ENCODE data around the gene PNPLA5. TPM values are rescaled to one million over a fixed set of nuclear protein-coding genes. Genes with fewer than 3 reads are reported as not detected.

PNPLA5 gene
- total RNA-seq, 1 experiment from 2014 or later, result not detected

DNA sequence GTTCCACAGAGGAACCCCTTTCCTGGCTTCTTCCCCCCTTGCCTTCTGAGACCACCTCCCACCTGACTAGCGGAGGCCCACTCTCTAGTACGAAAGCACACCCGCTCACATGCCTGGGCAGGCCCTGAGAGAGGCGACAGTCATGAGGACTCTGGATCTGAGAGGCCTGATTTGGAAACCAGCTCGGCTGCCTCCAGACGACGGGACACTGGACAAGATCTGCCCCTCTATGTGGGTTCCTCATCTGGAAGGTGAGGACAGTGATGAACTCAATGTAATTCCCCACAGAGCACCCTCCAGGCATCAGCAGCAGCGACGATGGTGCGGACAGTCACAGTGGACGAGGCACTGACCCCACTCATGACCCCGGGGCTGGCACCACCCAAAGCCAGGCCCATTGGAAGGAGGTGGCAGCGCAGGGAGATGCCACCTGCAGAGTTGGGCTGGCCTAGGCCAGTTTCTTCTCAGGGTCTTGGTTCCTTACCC is 37.0 kb downstream of the PNPLA5 start:
- no peak for DNase-seq (ENCODE audit: low spot score)

GRCh38 chr22:43854121-43854785 is 37.6 kb downstream of the PNPLA5 start:
- DNase-seq (ENCODE audit: low spot score), result no peak

GRCh38 chr22:43853328-43853931 is 38.4 kb downstream of the PNPLA5 start:
- DNase-seq (ENCODE audit: low spot score), result no peak

DNA sequence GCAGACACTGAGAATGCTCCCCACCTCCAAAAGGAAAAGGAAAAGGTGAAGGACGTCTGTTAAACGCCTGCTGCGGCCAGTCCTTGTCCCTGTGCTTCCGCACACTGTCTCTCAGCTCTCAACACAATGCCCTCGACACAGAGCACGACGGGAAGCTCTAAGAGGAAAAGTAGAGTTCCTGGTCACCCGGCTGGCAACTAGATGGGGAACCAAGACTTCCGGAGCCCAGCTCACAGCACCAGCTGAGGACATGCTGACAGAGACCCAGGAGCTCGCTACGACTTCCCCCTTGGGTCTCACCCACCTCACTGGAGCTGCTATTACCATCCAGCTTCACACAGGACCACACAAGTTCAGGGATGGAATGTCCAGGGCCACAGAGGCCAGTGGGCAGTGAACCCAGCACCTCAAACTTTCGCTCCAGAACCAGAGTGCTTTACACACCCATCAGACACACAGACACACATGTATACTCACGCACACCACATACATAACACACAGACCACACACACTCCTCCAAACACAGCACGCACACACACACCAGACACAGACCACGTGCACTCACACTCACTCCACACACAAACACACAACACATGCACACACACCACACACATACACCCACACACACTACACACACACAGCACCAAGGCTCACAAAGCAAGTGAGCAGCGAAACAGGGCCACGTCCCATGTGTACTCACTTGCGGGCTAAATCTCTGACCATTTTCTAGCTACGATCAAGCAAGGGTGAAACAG is 39.1 kb downstream of the PNPLA5 start:
- no peak for DNase-seq (ENCODE audit: low spot score)

- no peak for DNase-seq (ENCODE audit: low spot score)
These were observed 39.9 kb downstream of the PNPLA5 start for GRCh38 chr22:43851979-43852307.

- no peak for DNase-seq (ENCODE audit: low spot score)
These were observed 40.5 kb downstream of the PNPLA5 start for GRCh38 chr22:43851058-43851978.

- DNase-seq (ENCODE audit: low spot score), result no peak
These were observed 41.3 kb downstream of the PNPLA5 start for GRCh38 chr22:43850529-43850928.

- no peak for DNase-seq (ENCODE audit: low spot score)
These were observed 42.1 kb downstream of the PNPLA5 start for GRCh38 chr22:43849731-43850130.

GRCh38 chr22:43848366-43849171 is 43.2 kb downstream of the PNPLA5 start:
- DNase-seq (ENCODE audit: low spot score), result no peak

- no peak for DNase-seq (ENCODE audit: low spot score)
These were observed 44.2 kb downstream of the PNPLA5 start for GRCh38 chr22:43847376-43848289.

DNA sequence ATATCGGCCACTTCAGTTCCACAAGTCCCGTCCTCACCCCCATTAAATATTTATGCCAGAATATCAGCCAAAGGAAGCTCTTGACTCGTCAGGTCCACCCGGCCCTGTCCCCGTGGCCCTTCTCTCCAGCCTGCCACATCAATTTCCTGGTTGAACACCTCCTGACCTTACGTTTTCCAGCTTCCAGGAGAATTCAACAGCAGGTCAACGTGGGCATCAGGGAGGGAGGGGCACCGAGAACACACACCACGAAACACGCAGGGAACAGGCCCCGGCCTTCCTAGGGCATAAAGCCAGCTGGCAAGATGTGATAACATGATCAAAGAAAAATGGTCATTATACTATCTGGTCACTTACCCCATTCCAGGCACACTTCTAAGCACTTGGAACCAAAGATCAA is 44.8 kb downstream of the PNPLA5 start:
- DNase-seq (ENCODE audit: low spot score), result no peak

DNA sequence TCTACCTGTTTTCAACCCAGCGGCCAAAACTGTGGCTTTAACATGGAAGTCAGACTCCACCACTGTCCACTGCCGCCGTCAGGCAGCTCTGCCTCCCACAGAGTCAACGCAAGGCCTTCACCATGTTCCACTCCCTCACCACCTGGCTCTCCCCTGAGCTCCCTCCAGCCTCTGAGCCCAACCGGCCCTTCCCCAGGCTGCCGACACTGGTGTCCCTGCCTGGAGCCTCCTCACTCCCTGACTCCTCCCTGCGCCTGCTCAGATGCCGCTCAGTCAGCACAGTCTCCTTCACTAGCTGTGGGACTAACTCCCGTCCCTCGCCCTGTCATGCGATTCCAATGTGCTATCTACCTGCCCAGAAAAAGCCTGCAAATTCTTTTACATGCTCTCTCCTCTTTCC is 45.8 kb downstream of the PNPLA5 start:
- no peak for DNase-seq (ENCODE audit: low spot score)

DNA sequence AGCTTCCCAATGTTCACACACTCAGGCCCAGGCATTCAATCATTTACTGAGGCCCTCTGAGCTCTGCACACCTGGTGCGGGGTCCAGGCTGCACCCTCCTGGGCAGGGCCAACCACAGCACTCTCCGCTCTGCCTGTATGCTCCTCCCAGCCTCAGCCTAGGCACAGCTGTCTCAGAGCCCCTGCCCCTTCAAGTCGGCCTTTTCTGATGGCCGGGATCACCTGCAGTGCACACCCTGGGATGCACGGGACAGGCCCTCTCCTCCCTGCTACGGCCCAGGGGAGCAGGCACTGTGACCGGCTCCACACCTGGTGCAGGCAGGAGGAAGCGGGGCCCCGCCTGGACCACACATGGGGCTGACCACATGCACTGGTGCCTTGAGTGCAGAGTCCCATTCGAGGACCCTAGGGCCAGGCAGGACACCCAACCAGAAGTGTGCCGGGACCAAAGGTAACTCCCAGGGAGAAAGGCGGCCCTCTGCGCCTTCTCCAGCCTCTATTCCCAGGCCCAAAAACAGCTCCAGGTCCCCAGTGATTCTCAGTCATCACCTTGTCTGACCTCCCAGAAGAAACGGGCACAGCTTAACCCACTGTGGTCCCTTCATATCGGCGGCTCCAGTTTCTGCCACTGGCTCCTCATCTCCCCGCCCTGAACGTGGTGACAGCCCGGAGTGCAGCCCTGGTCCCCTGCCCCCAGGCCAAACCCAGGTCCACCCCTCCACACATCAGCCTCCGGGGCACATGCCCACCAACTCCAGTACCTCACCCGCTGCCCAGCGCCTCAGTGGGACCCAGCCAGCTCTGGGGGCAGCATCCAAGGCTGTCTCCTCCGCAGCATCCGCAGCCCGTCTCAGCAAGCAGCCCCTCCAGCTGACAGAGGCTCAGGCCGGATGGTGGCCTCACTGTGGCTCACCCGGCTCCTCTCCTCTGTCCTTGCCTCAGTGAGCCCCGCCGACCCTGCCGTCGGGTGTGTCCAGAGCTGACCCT is 47.0 kb downstream of the PNPLA5 start:
- DNase-seq (ENCODE audit: low spot score), result no peak

- no peak for DNase-seq (ENCODE audit: low spot score)
These were observed 47.9 kb downstream of the PNPLA5 start for GRCh38 chr22:43843783-43844530.

- DNase-seq (ENCODE audit: low spot score), result no peak
These were observed 50.1 kb downstream of the PNPLA5 start for GRCh38 chr22:43841742-43842141.

DNA sequence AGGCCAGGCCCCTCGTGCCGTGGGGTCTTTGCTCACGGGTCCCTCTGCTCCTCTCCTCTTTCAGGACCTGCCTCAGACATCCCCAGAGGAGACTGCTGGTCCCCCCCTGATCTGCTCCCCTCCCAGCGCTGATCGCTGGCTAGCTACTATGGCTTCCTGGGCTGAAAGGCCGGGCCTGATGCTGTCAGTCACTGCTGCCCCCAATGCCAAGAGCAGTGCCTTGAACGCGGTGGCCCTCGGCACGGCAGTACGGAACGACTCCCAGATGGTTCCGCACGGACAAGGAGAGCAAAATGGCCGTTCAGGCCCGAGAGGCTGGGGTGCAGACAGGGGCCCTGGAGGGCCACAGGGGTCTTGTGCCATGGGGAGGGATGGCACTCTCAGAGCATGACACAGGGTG is 51.0 kb downstream of the PNPLA5 start:
- DNase-seq (ENCODE audit: low spot score), result no peak

GRCh38 chr22:43840431-43840830 is 51.4 kb downstream of the PNPLA5 start:
- no peak for DNase-seq (ENCODE audit: low spot score)

DNA sequence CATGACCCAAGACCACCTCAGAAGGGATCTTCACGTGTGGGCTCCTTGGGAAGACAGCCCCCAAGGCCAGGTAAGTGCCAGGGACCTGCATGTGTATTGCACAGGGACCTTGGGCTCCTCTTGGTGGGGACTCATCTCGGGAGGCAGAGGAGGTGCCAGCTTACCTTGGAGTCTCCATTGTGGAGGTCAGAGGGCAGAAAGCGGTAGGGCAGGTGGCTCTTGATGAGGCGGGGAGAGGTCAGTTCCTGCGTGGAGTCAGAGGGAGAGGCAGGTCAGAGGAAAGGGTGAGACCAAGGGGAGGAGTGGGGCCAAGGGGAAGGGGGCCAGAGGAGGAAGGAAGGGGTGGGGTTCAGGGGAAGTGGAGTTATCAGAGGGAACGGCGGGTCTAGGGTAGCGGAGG is 52.0 kb downstream of the PNPLA5 start:
- no peak for DNase-seq (ENCODE audit: low spot score)

Measured in H4 (cell line).